ENCODE results near the gene PGLYRP3.
"Not testable (repeated sequence)": the region's sequence is repeated elsewhere in the genome, so short reads cannot be mapped to it uniquely, and the experiment has no call there.

Gene PGLYRP3

GRCh38 chr1:153348511-153349362, 36.0 kb upstream of the PGLYRP3 start, which contains the start of gene PGLYRP4:
Gene PGLYRP4 (minus strand): TSS chr1:153348841. CDS start chr1:153347932, 909 bp downstream.
- DNase-seq (ENCODE audit: low read depth) = no peak

GRCh38 chr1:153347856-153348255, 35.1 kb upstream of the PGLYRP3 start:
- no peak for DNase-seq (ENCODE audit: low read depth)

- not testable (repeated sequence) for DNase-seq (ENCODE audit: low read depth)
Measured at GRCh38 chr1:153347049-153347448, 34.3 kb upstream of the PGLYRP3 start.

GRCh38 chr1:153346077-153346723, 33.4 kb upstream of the PGLYRP3 start:
- DNase-seq (ENCODE audit: low read depth) = no peak

DNA sequence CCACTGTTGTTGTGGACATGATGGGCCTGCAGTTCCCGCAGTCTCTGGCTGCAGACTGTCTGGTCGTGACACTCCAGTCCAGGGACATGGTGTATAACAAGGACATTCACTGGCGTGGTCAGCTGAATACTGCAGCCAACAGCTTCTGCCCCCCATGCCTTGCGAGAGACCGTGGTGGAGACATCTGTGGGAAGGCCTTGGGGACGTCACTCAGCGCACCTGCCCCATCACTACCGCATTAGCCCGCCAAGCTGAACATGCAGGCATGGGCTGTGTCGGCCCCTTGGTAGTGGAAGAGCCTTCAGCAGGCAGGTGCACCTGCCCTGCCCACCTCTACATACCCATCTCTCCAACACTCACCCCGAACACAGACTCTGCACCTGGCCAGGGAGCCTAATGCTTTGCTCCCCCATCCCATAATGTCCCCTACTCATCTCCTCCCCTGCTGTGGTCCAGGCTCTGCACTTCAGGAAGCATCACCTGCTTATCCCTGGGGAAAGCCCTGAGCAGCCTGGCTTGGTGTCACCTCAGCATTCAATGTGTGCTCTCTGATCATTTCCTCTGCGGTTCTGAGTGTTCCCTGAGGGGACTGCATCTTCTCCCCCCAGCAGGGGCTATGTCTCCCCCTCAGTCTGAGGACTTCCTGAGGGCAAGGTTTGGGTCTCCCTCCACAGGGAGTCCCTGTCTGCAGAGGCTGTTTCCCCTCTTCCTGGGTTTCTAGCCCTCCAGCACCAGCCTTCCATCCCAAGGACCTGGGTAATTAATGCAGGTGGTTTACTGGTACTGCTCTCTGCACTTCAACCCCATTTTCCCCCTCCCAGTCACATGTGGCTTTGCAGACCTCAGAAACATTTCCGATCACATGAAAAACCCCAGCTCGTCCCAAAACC, 32.7 kb upstream of the PGLYRP3 start:
- DNase-seq (ENCODE audit: low read depth) = no peak

- no peak for DNase-seq (ENCODE audit: low read depth)
Measured at GRCh38 chr1:153344718-153345025, 31.9 kb upstream of the PGLYRP3 start.

- no peak for DNase-seq (ENCODE audit: low read depth)
Measured at GRCh38 chr1:153343811-153344717, 31.3 kb upstream of the PGLYRP3 start.

DNA sequence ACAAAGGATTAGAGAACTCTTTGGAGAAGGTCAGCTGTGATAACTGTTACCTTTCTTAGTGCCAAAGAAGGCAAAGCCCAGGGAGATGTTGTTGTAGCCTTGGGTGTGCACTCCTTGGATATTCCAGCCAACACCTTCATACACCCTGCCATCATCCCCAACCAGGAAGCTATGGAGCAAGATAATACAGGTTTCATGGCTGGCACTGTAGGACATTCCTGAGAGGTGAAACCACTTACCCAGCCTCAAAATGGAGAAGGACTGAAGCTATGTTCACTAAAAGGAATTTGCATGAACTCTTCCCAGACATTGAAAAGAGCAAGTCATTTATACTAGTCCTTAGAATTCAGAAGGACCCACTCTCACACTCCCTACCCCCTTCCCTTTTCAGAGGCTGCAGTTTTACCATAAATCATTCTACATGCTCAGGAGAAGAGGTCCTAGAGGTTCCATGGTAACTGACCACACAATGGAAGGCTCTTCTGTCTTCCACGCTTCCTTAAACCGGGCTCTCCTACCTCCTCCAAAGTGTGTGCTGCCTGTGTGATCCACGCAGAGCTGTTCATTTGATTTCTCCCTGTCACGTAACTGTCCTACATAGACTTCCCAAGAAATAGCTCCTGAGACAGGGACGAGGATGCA, 30.4 kb upstream of the PGLYRP3 start:
- DNase-seq (ENCODE audit: low read depth) = no peak

GRCh38 chr1:153342178-153342577, 29.4 kb upstream of the PGLYRP3 start:
- DNase-seq (ENCODE audit: low read depth) = no peak

GRCh38 chr1:153341431-153341934, 28.7 kb upstream of the PGLYRP3 start:
- no peak for DNase-seq (ENCODE audit: low read depth)

GRCh38 chr1:153340356-153340755, 27.6 kb upstream of the PGLYRP3 start:
- no peak for DNase-seq (ENCODE audit: low read depth)

DNA sequence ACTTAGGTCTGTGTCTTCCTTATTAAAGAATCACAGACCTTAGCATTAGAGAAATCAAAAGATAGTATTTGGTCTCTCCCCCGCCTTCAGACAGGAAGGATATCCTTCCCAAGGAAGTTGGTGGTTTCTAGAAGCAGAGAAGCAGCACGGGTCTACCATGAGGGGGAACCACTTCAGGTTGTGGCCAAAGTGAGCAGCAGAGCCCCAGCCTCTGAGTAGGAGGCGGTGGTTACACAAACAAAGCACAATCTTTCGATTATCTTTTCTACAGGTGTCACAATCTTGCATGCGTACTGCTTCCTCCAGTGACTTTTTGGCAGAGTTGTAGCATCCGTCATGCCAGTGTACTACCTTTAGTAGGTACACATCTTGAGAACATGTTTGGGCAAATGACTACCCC, 27.1 kb upstream of the PGLYRP3 start:
- no peak for DNase-seq (ENCODE audit: low read depth)

DNA sequence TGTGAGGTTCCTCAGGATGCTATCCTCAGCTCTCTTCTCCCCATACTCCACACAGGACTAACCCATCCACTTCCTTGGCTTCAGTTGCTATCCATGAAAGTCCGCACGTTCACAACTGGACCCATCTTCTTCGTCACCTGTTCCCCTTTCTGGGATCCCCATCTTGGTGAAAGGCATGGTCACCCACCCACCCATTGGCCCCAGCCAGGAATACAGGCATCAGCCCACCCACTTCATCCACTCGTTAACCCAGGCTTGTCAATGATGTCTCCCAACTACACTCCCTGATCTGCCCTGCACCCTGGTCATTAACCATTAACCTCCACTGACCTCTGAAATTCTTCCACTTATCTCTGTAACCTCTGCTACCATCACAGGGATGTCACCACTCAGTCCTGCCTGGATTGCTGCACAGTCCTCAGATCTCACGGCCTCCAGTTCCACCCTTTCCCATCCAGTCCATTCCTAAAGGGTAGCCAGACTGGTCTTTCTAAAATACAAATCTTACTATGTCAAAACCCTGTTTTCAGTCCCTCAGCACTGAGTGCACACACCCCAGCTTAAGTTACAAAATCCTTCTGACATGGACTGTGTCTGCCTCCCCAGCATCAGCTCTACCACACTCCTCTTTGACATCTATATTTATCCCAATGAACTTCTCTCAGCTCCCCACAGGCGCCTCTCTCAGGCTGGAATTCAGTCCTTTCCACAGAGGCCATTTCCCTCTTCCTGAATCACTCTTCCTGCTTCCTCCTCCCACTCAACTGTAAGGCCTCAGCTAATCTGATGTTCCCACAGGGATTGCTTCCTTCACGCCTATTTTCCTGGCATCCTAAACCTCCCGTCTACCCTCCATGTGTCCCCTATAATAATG, 25.5 kb upstream of the PGLYRP3 start:
- DNase-seq (ENCODE audit: low read depth) = no peak

DNA sequence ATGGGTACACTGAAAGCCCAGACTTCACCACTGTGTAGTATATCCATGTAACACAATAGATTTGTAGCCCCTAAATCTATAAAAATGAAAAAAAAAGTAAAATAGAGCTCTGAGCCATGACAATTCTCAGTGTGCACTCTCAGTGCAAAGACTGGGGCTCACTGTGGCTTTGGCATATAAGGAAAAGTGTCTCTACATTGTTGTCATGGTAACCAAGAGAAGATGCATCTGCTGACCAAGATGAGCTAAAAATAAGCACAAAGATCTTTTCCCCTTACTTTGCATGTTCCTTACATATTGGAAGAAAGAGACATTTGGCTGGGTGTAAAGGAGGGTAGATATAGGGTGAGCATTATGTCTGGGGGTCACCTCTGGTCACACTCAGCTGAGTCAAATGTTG, 23.9 kb upstream of the PGLYRP3 start:
- no peak for DNase-seq (ENCODE audit: low read depth)

DNA sequence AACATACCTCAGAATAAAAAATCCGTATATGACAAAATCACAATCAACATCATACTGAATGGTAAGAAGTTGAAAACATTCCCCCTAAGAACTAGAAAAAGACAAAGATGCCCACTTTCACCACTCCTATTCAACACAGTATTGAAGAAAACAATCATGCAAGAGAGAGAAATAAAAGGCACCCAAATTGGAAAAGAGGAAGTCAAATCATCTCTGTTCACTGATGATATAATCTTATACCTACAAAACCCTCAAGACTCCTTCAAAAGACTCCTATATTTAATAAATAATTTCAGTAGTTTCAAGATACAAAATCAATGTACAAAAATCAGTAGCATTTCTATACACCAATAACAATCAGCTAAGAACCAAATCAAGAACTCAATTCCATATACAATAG, 21.1 kb upstream of the PGLYRP3 start:
- DNase-seq (ENCODE audit: low read depth) = no peak

DNA sequence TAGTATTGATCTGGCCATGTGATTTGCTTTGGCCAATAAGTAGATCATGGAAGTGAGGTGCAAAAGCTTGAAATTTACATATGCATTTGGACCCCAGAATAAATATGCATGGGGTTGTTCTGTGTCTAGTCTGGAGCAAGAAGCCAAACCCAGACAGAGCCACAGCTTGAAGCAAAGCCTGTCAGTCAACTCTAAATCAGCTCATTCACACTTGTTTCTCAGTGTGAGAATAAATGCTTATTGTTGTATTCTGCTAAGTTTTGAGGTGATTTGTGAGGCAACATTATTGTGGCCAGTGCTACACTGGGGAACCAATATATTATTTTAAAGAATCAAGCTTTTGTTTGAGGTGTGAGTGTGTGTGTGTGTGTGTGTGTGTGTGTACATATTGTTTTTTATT, 12.2 kb upstream of the PGLYRP3 start:
- DNase-seq (ENCODE audit: low read depth) = no peak

DNA sequence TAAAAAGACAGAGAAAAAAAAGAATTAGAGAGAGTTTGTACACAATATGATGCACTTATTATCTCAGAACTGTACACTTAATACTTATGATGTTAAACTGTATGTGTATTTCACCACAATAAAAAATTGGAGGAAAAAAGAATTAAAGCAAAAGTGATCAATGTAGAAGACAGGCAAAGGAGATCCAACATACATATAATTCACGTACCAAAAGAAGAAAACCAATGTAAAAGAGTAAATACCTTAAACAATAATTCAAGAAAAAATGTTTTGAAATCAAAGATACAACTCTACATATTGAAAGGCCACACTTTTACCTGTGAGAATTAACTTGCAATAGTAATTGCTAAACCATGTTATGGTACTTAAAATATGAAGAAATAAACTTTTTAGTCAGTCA, 9.8 kb upstream of the PGLYRP3 start:
- DNase-seq (ENCODE audit: low read depth) = no peak

GRCh38 chr1:153318145-153318544, 5.4 kb upstream of the PGLYRP3 start:
- DNase-seq (ENCODE audit: low read depth) = not testable (repeated sequence)

DNA sequence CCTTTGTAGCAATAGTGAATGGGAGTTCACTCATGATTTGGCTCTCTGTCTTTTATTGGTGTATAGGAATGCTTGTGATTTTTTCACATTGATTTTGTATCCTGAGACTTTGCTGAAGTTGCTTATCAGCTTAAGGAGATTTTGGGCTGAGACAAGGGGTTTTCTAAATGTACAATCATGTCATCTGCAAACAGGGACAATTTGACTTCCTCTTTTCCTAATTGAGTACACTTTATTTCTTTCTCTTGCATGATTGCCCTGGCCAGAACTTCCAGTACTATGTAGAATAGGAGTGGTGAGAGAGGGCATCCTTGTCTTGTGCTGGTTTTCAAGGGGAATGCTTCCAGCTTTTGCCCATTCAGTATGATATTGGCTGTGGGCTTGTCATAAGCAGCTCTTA, 3.3 kb upstream of the PGLYRP3 start:
- not testable (repeated sequence) for DNase-seq (ENCODE audit: low read depth)

DNA sequence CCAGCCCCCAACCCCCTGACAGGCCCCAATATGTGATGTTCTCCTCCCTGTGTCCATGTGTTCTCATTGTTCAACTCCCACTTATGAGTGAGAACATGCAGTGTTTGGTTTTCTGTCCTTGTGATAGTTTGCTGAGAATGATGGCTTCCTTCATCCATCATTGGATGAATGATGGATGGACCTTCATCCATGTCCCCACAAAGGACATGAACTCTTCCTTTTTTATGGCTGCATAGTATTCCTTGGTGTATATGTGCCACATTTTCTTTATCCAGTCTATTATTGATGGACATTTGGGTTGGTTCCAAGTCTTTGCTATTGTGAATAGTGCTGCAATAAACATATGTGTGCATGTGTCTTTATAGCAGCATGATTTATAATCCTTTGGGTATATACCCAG, 1.6 kb upstream of the PGLYRP3 start:
- not testable (repeated sequence) for DNase-seq (ENCODE audit: low read depth)
